HEK293T (cell line): ENCODE data around the gene HCCS.

Source experiments
- CTCF ChIA-PET: fragments of 350-600 bp; formaldehyde crosslinking; extraction: SDS; loops from one replicate; lab custom pipeline; 2021; ENCODE audit warnings: antibody characterized with exemption, inconsistent platforms; lab: Yijun Ruan, JAX
- POLR2A ChIA-PET: fragments of 350-600 bp; formaldehyde crosslinking; extraction: SDS; loops from one replicate; lab custom pipeline; 2020; ENCODE audit warnings: antibody characterized with exemption, inconsistent platforms; lab: Yijun Ruan, JAX
- DNase-seq: peaks from one replicate; pipeline ENCODE4 v3.0.0; 2012; ENCODE audit warnings: mixed read lengths; ENCODE audit errors: extremely low spot score
- ARNT ChIP-seq: fragments of 450-650 bp; IDR thresholded peaks from 2 replicates; pipeline ENCODE4 v1.6.1; 2017; ENCODE audit warnings: mild to moderate bottlenecking
- BHLHE40 ChIP-seq: fragments of 450-650 bp; IDR thresholded peaks from 2 replicates; pipeline ENCODE4 v1.6.1; 2016; ENCODE audit warnings: mild to moderate bottlenecking, moderate library complexity, borderline replicate concordance
- CTBP1 ChIP-seq: fragments of 450-650 bp; IDR thresholded peaks from 2 replicates; pipeline ENCODE4 v1.6.1; 2016; ENCODE audit warnings: borderline replicate concordance
- ELF4 ChIP-seq: fragments of 450-650 bp; IDR thresholded peaks from 2 replicates; pipeline ENCODE4 v1.6.1; 2017; ENCODE audit warnings: antibody characterized with exemption
- FOXA1 ChIP-seq: fragments of 450-650 bp; IDR thresholded peaks from 2 replicates; pipeline ENCODE4 v1.6.1; 2016; ENCODE audit warnings: mild to moderate bottlenecking
- FOXK2 ChIP-seq: fragments of 450-650 bp; IDR thresholded peaks from 2 replicates; pipeline ENCODE4 v1.6.1; 2016; ENCODE audit warnings: mild to moderate bottlenecking
- FOXM1 ChIP-seq: fragments of 450-650 bp; IDR thresholded peaks from 2 replicates; pipeline ENCODE4 v1.6.1; 2017; ENCODE audit warnings: mild to moderate bottlenecking, borderline replicate concordance
- HDGF ChIP-seq: fragments of 450-650 bp; IDR thresholded peaks from 2 replicates; pipeline ENCODE4 v1.6.1; 2017; ENCODE audit warnings: antibody characterized with exemption, borderline replicate concordance
- L3MBTL2 ChIP-seq: fragments of 450-650 bp; conservative IDR thresholded peaks from 2 replicates; pipeline ENCODE4 v1.6.1; 2016; ENCODE audit warnings: mild to moderate bottlenecking
- LEF1 ChIP-seq: fragments of 450-650 bp; IDR thresholded peaks from 2 replicates; pipeline ENCODE4 v1.6.1; 2017; ENCODE audit warnings: mild to moderate bottlenecking, borderline replicate concordance
- NFRKB ChIP-seq: fragments of 450-650 bp; IDR thresholded peaks from 2 replicates; pipeline ENCODE4 v1.6.1; 2016; ENCODE audit warnings: mild to moderate bottlenecking, moderate library complexity
- SP1 ChIP-seq: fragments of 450-650 bp; IDR thresholded peaks from 2 replicates; pipeline ENCODE4 v1.6.1; 2017
- SUZ12 ChIP-seq: fragments of 450-650 bp; IDR thresholded peaks from 2 replicates; pipeline ENCODE4 v1.6.1; 2016; ENCODE audit warnings: mild to moderate bottlenecking
- TARDBP ChIP-seq: fragments of 450-650 bp; IDR thresholded peaks from 2 replicates; pipeline ENCODE4 v1.6.1; 2016
- ZNF384 ChIP-seq: fragments of 450-650 bp; IDR thresholded peaks from 2 replicates; pipeline ENCODE4 v1.6.1; 2016
- TF ChIP-seq, protein P1 (sequence below): fragments of 450-650 bp; IDR thresholded peaks from 2 replicates; pipeline ENCODE4 v1.6.1; 2016

Gene HCCS

GRCh38 chrX:11085305-11085704 is 25.8 kb upstream of the HCCS start:
- ChIA-PET POLR2A (no interaction called here), CTCF (no interaction called here)
- TF ChIP-seq FOXK2 (no peak), SUZ12 (no peak), TARDBP (no peak), HDGF (no peak), ZNF384 (no peak), ELF4 (no peak), FOXA1 (no peak)
- TF ChIP-seq, protein P1, sequence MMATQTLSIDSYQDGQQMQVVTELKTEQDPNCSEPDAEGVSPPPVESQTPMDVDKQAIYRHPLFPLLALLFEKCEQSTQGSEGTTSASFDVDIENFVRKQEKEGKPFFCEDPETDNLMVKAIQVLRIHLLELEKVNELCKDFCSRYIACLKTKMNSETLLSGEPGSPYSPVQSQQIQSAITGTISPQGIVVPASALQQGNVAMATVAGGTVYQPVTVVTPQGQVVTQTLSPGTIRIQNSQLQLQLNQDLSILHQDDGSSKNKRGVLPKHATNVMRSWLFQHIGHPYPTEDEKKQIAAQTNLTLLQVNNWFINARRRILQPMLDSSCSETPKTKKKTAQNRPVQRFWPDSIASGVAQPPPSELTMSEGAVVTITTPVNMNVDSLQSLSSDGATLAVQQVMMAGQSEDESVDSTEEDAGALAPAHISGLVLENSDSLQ, result no peak
- DNase-seq, result no peak

DNA sequence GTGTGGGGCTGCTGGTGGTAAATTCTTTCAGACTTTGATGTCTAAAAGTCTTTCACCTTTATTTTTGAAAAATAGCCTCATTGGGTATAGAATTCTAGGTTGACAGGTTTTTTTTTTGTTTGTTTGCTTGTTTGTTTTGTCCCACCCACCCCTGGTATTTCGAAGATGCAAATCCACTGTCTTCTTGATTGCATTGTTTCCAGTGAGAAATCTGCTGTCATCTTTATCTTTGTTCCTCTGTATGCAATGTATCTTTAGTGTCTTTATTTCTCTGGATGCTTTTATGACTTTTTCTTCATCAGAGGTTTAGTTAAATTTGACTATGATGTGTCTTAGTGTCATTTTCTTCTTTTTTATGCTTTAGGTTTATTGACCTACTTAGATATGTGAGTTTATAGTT is 21.3 kb upstream of the HCCS start:
- DNase-seq, result no peak
- CTCF ChIA-PET, result no interaction called here
- POLR2A ChIA-PET, result no interaction called here
- TF ChIP-seq ELF4 (no peak), TARDBP (no peak), NFRKB (no peak), ARNT (no peak), FOXA1 (no peak), L3MBTL2 (no peak), FOXM1 (no peak), SP1 (no peak), FOXK2 (no peak), HDGF (no peak), BHLHE40 (no peak), ZNF384 (no peak), SUZ12 (no peak), LEF1 (no peak), CTBP1 (no peak)
- TF ChIP-seq, protein P1, result no peak

DNA sequence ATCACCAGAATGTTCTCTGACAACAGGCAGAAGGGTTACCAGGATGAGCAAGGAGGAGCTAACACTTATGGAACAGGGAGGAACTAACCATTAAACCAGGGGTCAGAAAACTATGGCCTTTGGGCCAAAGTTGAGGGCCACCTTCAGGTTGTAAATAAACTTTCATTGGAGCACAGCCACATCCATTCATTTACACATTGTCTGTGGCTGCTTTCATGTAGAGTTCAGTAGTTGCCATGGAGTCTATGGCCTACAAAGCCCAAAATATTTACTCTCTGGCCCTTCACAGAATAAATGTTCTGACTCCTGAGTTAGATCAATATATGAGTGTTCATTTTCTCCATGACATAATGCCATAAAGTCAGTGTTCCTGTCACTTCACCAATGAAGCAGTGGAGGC is 13.2 kb upstream of the HCCS start:
- TF ChIP-seq BHLHE40 (no peak), ARNT (no peak), LEF1 (no peak), ELF4 (no peak), ZNF384 (no peak), HDGF (no peak), FOXA1 (no peak), SP1 (no peak)
- POLR2A ChIA-PET, result no interaction called here
- CTCF ChIA-PET, result interaction anchor here (0.6 kb wide), 1 partner anchor 373 kb away, joined by 3 read pairs; no protein-coding TSS in a partner anchor
- no peak for DNase-seq

- ChIA-PET POLR2A (no interaction called here), CTCF (no interaction called here)
- no peak for DNase-seq
- no peak for TF ChIP-seq FOXM1
- TF ChIP-seq NFRKB, result no peak
- no peak for TF ChIP-seq ELF4
Observed at GRCh38 chrX:11099465-11099864, 11.7 kb upstream of the HCCS start.

GRCh38 chrX:11100281-11101035 is 10.7 kb upstream of the HCCS start:
- TF ChIP-seq NFRKB, result no peak
- TF ChIP-seq LEF1, result no peak
- no peak for TF ChIP-seq FOXM1
- TF ChIP-seq TARDBP, result no peak
- TF ChIP-seq L3MBTL2, result no peak
- TF ChIP-seq FOXA1, result no peak
- CTCF ChIA-PET, result interaction anchor here (0.6 to 1.0 kb wide), 6 partner anchors 9 to 913 kb away, joined by 3 to 9 read pairs (median 3); no protein-coding TSS in a partner anchor
- peak; percentile 56 for DNase-seq
- POLR2A ChIA-PET, result no interaction called here

- CTCF ChIA-PET, result interaction anchor here (0.6 kb wide), 1 partner anchor 50 kb away, joined by 5 read pairs; no protein-coding TSS in a partner anchor
- no peak for TF ChIP-seq NFRKB
- TF ChIP-seq ELF4, result no peak
- no peak for TF ChIP-seq FOXK2
- TF ChIP-seq SUZ12, result no peak
- no peak for TF ChIP-seq HDGF
- TF ChIP-seq FOXM1, result no peak
- TF ChIP-seq FOXA1, result no peak
- no peak for TF ChIP-seq ARNT
- TF ChIP-seq, protein P1, result no peak
- TF ChIP-seq SP1, result no peak
- no peak for TF ChIP-seq BHLHE40
- no peak for TF ChIP-seq LEF1
- no peak for TF ChIP-seq ZNF384
- no peak for TF ChIP-seq TARDBP
- no peak for TF ChIP-seq L3MBTL2
- TF ChIP-seq CTBP1, result no peak
- POLR2A ChIA-PET, result no interaction called here
- no peak for DNase-seq
Observed at GRCh38 chrX:11103006-11103405, 8.1 kb upstream of the HCCS start.
